Activated CD8-positive, alpha-beta T cell treated with anti-CD3 and anti-CD28 coated beads for 36 hours (primary cell): ENCODE measurements around the gene ZNF304. TPM values are rescaled to one million over a fixed set of nuclear protein-coding genes. Genes with fewer than 3 reads are reported as not detected.

Experiments
- ATAC-seq: fragments of 200-7000 bp; cut with Tn5 transposase; one replicate; pipeline ENCODE4 v1.10.0; 2021; ENCODE audit warnings: mild to moderate bottlenecking, moderate library complexity
- CTCF ChIA-PET: fragments of 350-600 bp; sonication (Branson Sonifier 250); formaldehyde crosslinking; loops from one replicate; lab custom pipeline; 2021; ENCODE audit warnings: antibody characterized with exemption; lab: Charles Lee
- POLR2A ChIA-PET: fragments of 350-600 bp; sonication (Branson Sonifier 250); formaldehyde crosslinking; loops from one replicate; lab custom pipeline; 2021; ENCODE audit warnings: antibody characterized with exemption; lab: Charles Lee
- DNase-seq: peaks from one replicate; pipeline ENCODE4 v3.0.0-alpha.2; 2020
- H3K27ac Mint-ChIP-seq: one replicate; pipeline ENCODE4 v1.8.0; 2021; ENCODE audit warnings: mild to moderate bottlenecking, mixed read lengths
- H3K27me3 Mint-ChIP-seq: one replicate; pipeline ENCODE4 v1.8.0; 2021; ENCODE audit warnings: mixed read lengths
- H3K36me3 Mint-ChIP-seq: one replicate; pipeline ENCODE4 v1.8.0; 2021; ENCODE audit warnings: low read depth, mixed read lengths
- H3K4me1 Mint-ChIP-seq: one replicate; pipeline ENCODE4 v1.8.0; 2021; ENCODE audit warnings: low read depth, mixed read lengths
- H3K4me3 Mint-ChIP-seq: one replicate; pipeline ENCODE4 v1.8.0; 2021; ENCODE audit warnings: mild to moderate bottlenecking, moderate library complexity, mixed read lengths
- H3K9me3 Mint-ChIP-seq: one replicate; pipeline ENCODE4 v1.8.0; 2021; ENCODE audit warnings: mixed read lengths
- CTCF ChIP-seq: fragments of 200-600 bp; IDR thresholded peaks from one replicate; pipeline ENCODE4 v1.8.0; 2022; ENCODE audit warnings: antibody characterized with exemption, mild to moderate bottlenecking
- intact Hi-C: fragments of 100-400 bp; cut with micrococcal nuclease; formaldehyde crosslinking; loops from one replicate; pipeline ENCODE4 v1.10.0; 2022
- total RNA-seq, 2 experiments: library from RNA; stranded (reverse); gene quantifications; one replicate each; pipeline ENCODE4 v1.2.3, GENCODE V29; 2021

The ZNF304 gene
- total RNA-seq, 2 experiments from 2014 or later = 6.6 to 6.7 TPM

- Mint-ChIP-seq H3K4me1 (peaks cover 27% of the 10 kb centered on the region), H3K36me3 (peaks cover 55% of the 10 kb centered on the region), H3K27ac (peak overlapping the region; percentile 93), H3K9me3 (peaks cover 36% of the 10 kb centered on the region), H3K27me3 (no peaks in the 10 kb centered on the region), H3K4me3 (peak overlapping the region; percentile 96)
- intact Hi-C loops = no loop called here
- ATAC-seq (peak; percentile 2), DNase-seq (peak; percentile 7)
- ChIA-PET POLR2A (no interaction called here), CTCF (no interaction called here)
- no peak for TF ChIP-seq CTCF
These were observed 796 bp downstream of the ZNF304 start for GRCh38 chr19:57351867-57352266.

GRCh38 chr19:57355916-57356315 is 4.8 kb downstream of the ZNF304 start:
- TF ChIP-seq CTCF = no peak
- ChIA-PET CTCF (no interaction called here), POLR2A (no interaction called here)
- Mint-ChIP-seq H3K4me3 (no peak overlapping the region), H3K4me1 (peaks cover 20% of the 10 kb centered on the region), H3K27ac (no peak overlapping the region), H3K9me3 (peaks cover 51% of the 10 kb centered on the region), H3K36me3 (peaks cover 83% of the 10 kb centered on the region), H3K27me3 (no peaks in the 10 kb centered on the region)
- DNase-seq (no peak), ATAC-seq (no peak)
- intact Hi-C loops = no loop called here

- H3K36me3 Mint-ChIP-seq = peaks cover 77% of the 10 kb centered on the region
- intact Hi-C loops = no loop called here
- DNase-seq (no peak), ATAC-seq (no peak)
- no peak overlapping the region for H3K27ac Mint-ChIP-seq
- no peak for TF ChIP-seq CTCF
- no peaks in the 10 kb centered on the region for H3K27me3 Mint-ChIP-seq
- H3K9me3 Mint-ChIP-seq = peaks cover 52% of the 10 kb centered on the region
- ChIA-PET POLR2A (no interaction called here), CTCF (interaction anchor here (0.8 kb wide), 1 partner anchor 27 kb away, joined by 4 read pairs; no protein-coding TSS in a partner anchor)
- H3K4me1 Mint-ChIP-seq = peaks cover 10% of the 10 kb centered on the region
- H3K4me3 Mint-ChIP-seq = no peak overlapping the region
These were observed 6.3 kb downstream of the ZNF304 start for GRCh38 chr19:57357406-57357805.

GRCh38 chr19:57359300-57359699 is 8.2 kb downstream of the ZNF304 start:
- POLR2A ChIA-PET = no interaction called here
- ATAC-seq = no peak

GRCh38 chr19:57362419-57362818 is 11.3 kb downstream of the ZNF304 start:
- peaks cover 14% of the 10 kb centered on the region for H3K4me1 Mint-ChIP-seq
- H3K9me3 Mint-ChIP-seq = peaks cover 34% of the 10 kb centered on the region
- no peaks in the 10 kb centered on the region for H3K27me3 Mint-ChIP-seq
- H3K4me3 Mint-ChIP-seq = peak overlapping the region; percentile 86
- no peak for DNase-seq
- CTCF ChIA-PET = no interaction called here
- ATAC-seq = no peak
- H3K27ac Mint-ChIP-seq = peak overlapping the region; percentile 97
- intact Hi-C loops = loop anchor here (10.0 kb wide), 1 partner anchor 78 kb away; the partner anchor contains the start of gene ZNF460
- H3K36me3 Mint-ChIP-seq = peaks cover 47% of the 10 kb centered on the region
- POLR2A ChIA-PET = interaction anchor here (1.7 kb wide), 1 partner anchor 8 kb away, joined by 4 read pairs; no protein-coding TSS in a partner anchor
- no peak for TF ChIP-seq CTCF

More at GRCh38 chr19:57359300-57359699, 8.2 kb downstream of the ZNF304 start:
- H3K27me3 Mint-ChIP-seq = no peaks in the 10 kb centered on the region
- no peak for DNase-seq
- H3K27ac Mint-ChIP-seq = no peak overlapping the region
- no peak overlapping the region for H3K4me3 Mint-ChIP-seq
- peaks cover 70% of the 10 kb centered on the region for H3K36me3 Mint-ChIP-seq
- peaks cover 14% of the 10 kb centered on the region for H3K4me1 Mint-ChIP-seq
- intact Hi-C loops = no loop called here
- no peak for TF ChIP-seq CTCF
- peaks cover 48% of the 10 kb centered on the region for H3K9me3 Mint-ChIP-seq
- CTCF ChIA-PET = no interaction called here
